Osteoblast (primary cell): ENCODE results near the gene RREB1. TPM values are rescaled to one million over a fixed set of nuclear protein-coding genes. Genes with fewer than 3 reads are reported as not detected.

Experiments used
- DNase-seq: peaks from one replicate; pipeline ENCODE4 v3.0.0; 2011; ENCODE audit warnings: low spot score, mixed read lengths; ENCODE audit not compliant: insufficient read length; ENCODE audit errors: missing footprints
- H2AFZ ChIP-seq: 2 replicates; pipeline ENCODE4 v1.6.0; 2011; ENCODE audit warnings: mild to moderate bottlenecking, low read length
- H3K27ac ChIP-seq: 2 replicates; pipeline ENCODE4 v1.5.1; 2011; ENCODE audit warnings: mild to moderate bottlenecking, low read depth, low read length, moderate library complexity
- H3K27me3 ChIP-seq: 2 replicates; pipeline ENCODE4 v1.6.0; 2012; ENCODE audit warnings: mild to moderate bottlenecking, control low read depth, inconsistent platforms, low read length, moderate library complexity; ENCODE audit not compliant: insufficient read depth
- H3K36me3 ChIP-seq: 2 replicates; pipeline ENCODE4 v1.5.1; 2011; ENCODE audit warnings: mild to moderate bottlenecking, low read length, control low read depth, moderate library complexity; ENCODE audit not compliant: insufficient read depth
- H3K4me1 ChIP-seq: 2 replicates; pipeline ENCODE4 v1.5.1; 2011; ENCODE audit warnings: mild to moderate bottlenecking, low read length, control low read depth, moderate library complexity; ENCODE audit not compliant: insufficient read depth
- H3K4me2 ChIP-seq: 2 replicates; pipeline ENCODE4 v1.6.0; 2011; ENCODE audit warnings: mild to moderate bottlenecking, low read length; ENCODE audit not compliant: insufficient read depth
- H3K4me3 ChIP-seq: fragments of 200-600 bp; sonication (generic); 3 replicates; pipeline ENCODE4 v1.5.1; 2012; ENCODE audit warnings: mild to moderate bottlenecking, low read length, inconsistent platforms; ENCODE audit not compliant: insufficient read depth
- H3K79me2 ChIP-seq: 2 replicates; pipeline ENCODE4 v1.6.0; 2012; ENCODE audit warnings: mild to moderate bottlenecking, low read length, control low read depth, inconsistent platforms; ENCODE audit not compliant: insufficient read depth
- H3K9me3 ChIP-seq: 2 replicates; pipeline ENCODE4 v1.5.1; 2011; ENCODE audit warnings: low read depth, low read length, control low read depth
- H4K20me1 ChIP-seq: 2 replicates; pipeline ENCODE4 v1.6.0; 2012; ENCODE audit warnings: mild to moderate bottlenecking, low read length, control low read depth; ENCODE audit not compliant: insufficient read depth
- total RNA-seq: library from RNA; depleted of rRNA; stranded (reverse); fragments of >200 nt; gene quantifications from 2 replicates; pipeline ENCODE4 v1.2.3, GENCODE V29; 2012
- TF ChIP-seq, protein P1 (sequence below): IDR thresholded peaks from 2 replicates; pipeline ENCODE4 v1.5.1; 2011; ENCODE audit warnings: mild to moderate bottlenecking, low read depth, low read length, moderate library complexity; ENCODE audit errors: extremely low read depth

Gene RREB1
- total RNA-seq, 1 donor: 29.3 TPM

DNA sequence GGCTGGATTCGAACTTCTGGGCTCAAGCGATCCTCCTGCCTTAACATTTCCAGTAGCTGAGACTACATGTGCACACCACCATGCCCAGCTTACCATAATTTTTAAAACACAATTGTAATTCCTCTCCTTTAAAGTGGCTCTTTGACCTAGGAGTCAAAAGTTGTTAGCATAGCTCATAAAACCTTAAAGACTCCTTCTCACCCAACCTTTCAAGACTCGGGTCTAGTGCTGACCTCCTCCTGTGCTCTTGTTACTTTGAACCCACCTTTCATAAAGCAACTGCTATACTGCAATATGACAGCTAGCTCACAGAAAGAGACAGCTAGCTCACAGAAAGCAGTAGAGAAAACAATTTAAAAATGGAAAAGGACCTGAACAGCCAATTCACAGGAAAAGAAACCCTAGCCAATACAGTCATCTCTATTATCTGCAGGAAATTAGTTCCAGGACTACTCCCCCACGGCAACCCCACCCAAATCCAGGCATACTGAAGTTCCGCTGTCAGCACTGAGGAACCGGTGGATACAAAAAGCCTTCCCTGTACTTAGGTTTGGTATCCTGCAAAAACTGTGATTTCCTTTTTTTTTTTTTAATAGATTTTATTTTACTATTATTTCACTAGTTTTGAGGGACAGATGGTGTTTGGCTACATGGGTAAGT lies 185.0 kb downstream of the RREB1 start:
- Histone ChIP-seq H3K4me2 (no peak overlapping the region), H3K9me3 (no peaks in the 10 kb centered on the region), H3K4me3 (no peak overlapping the region), H4K20me1 (peaks cover 5% of the 10 kb centered on the region), H3K27me3 (no peaks in the 10 kb centered on the region), H3K27ac (no peak overlapping the region), H3K4me1 (no peaks in the 10 kb centered on the region), H3K79me2 (peaks cover 7% of the 10 kb centered on the region), H3K36me3 (peaks cover 93% of the 10 kb centered on the region), H2AFZ (no peak overlapping the region)
- DNase-seq: no peak
- TF ChIP-seq, protein P1, sequence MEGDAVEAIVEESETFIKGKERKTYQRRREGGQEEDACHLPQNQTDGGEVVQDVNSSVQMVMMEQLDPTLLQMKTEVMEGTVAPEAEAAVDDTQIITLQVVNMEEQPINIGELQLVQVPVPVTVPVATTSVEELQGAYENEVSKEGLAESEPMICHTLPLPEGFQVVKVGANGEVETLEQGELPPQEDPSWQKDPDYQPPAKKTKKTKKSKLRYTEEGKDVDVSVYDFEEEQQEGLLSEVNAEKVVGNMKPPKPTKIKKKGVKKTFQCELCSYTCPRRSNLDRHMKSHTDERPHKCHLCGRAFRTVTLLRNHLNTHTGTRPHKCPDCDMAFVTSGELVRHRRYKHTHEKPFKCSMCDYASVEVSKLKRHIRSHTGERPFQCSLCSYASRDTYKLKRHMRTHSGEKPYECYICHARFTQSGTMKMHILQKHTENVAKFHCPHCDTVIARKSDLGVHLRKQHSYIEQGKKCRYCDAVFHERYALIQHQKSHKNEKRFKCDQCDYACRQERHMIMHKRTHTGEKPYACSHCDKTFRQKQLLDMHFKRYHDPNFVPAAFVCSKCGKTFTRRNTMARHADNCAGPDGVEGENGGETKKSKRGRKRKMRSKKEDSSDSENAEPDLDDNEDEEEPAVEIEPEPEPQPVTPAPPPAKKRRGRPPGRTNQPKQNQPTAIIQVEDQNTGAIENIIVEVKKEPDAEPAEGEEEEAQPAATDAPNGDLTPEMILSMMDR: no peak

DNA sequence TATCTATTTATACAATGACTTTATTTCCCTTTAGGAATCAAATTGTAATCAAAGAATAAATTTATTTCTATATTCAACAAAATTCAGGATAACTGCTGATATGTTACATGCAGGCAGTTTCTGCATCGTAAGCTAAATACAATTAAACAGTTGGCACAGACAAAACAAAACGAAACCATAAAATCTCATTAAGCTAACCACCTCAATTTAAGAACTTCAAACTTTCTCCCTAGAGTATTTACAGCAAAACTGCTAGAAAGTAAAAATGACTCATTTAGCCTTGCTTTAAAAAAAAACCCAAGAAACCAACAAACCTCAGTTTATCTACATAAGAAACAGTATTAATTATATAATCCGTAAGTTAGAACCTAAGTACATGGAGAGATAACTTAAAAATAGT lies 188.2 kb downstream of the RREB1 start:
- Histone ChIP-seq H3K36me3 (peaks cover 93% of the 10 kb centered on the region), H3K27ac (no peak overlapping the region), H3K79me2 (peaks cover 18% of the 10 kb centered on the region), H3K9me3 (no peaks in the 10 kb centered on the region), H4K20me1 (peaks cover 5% of the 10 kb centered on the region), H3K4me2 (no peak overlapping the region), H3K27me3 (no peaks in the 10 kb centered on the region), H3K4me3 (no peak overlapping the region), H3K4me1 (no peaks in the 10 kb centered on the region), H2AFZ (no peak overlapping the region)
- no peak for DNase-seq
- TF ChIP-seq, protein P1: no peak

DNA sequence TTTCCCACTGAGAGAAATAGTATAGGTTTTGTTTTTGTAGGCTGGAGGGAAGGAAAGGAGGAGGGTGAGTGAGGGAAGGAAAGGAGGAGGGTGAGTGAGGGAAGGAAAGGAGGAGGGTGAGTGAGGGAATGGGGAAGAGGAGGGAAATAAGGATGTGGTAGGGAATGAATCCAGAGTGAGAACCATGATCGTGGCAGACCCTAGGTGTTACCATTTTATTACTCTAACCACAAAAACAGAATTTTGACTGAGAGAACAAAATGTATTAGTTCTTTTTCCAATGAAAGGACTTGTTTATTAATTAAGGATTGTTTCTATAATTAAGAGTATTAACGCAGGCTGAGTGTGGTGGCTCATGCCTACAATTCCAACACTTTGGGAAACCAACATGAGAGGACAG lies 188.8 kb downstream of the RREB1 start:
- DNase-seq: no peak
- H3K4me1 ChIP-seq: no peaks in the 10 kb centered on the region
- peaks cover 5% of the 10 kb centered on the region for H4K20me1 ChIP-seq
- H3K79me2 ChIP-seq: peaks cover 25% of the 10 kb centered on the region
- TF ChIP-seq, protein P1: no peak
- H3K27ac ChIP-seq: no peak overlapping the region
- H3K27me3 ChIP-seq: no peaks in the 10 kb centered on the region
- H2AFZ ChIP-seq: no peak overlapping the region
- peaks cover 94% of the 10 kb centered on the region for H3K36me3 ChIP-seq
- H3K9me3 ChIP-seq: no peaks in the 10 kb centered on the region
- H3K4me3 ChIP-seq: no peak overlapping the region
- no peak overlapping the region for H3K4me2 ChIP-seq

DNA sequence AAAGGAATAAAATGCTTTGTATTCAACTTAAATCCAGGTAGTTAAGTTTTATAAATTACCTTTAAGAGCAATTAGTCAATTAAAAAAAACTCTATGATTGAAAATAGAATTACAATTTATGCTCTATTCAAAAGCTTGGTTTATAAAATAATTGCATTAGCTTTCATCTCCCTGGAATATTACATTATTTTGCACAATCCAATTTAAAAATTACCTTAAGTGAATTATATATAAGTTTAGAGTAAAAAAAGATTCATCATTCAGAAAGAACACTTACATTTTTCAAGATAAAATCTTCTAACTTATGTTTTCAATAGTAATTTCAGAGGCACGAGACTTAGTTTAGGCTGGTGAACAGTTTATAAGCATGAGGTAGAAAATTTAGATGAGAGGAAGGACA lies 190.4 kb downstream of the RREB1 start:
- TF ChIP-seq, protein P1: no peak
- H3K27me3 ChIP-seq: no peaks in the 10 kb centered on the region
- no peak overlapping the region for H2AFZ ChIP-seq
- no peak overlapping the region for H3K27ac ChIP-seq
- H3K79me2 ChIP-seq: peaks cover 31% of the 10 kb centered on the region
- no peak overlapping the region for H3K4me3 ChIP-seq
- peaks cover 5% of the 10 kb centered on the region for H4K20me1 ChIP-seq
- H3K4me2 ChIP-seq: no peak overlapping the region
- H3K4me1 ChIP-seq: no peaks in the 10 kb centered on the region
- DNase-seq: no peak
- peaks cover 93% of the 10 kb centered on the region for H3K36me3 ChIP-seq
- H3K9me3 ChIP-seq: no peaks in the 10 kb centered on the region
